Right cardiac atrium (tissue), 5 donors: ENCODE measurements around the gene PLD2. TPM values are rescaled to one million over a fixed set of nuclear protein-coding genes. Genes with fewer than 3 reads are reported as not detected.

Experiments used
- ATAC-seq, 2 donors: fragments of 200-7000 bp; cut with Tn5 transposase; one replicate each; pipeline versions ENCODE4 v1.8.0 to v1.9.1; 2020; ENCODE audit warnings: moderate library complexity in 2 of 2, mild to moderate bottlenecking in 1 of 2
- DNase-seq, 3 donors: peaks; one replicate each; pipeline ENCODE4 v3.0.0-alpha.2; 2020
- H3K27ac ChIP-seq: one replicate; pipeline ENCODE4 v1.5.1; 2013; ENCODE audit warnings: mild to moderate bottlenecking, low read length, control low read depth, moderate library complexity
- H3K27me3 ChIP-seq: one replicate; pipeline ENCODE4 v1.6.1; 2013; ENCODE audit not compliant: control insufficient read depth, insufficient read depth
- H3K4me1 ChIP-seq: one replicate; pipeline ENCODE4 v1.6.1; 2013; ENCODE audit warnings: low read length; ENCODE audit not compliant: control insufficient read depth, insufficient read depth
- H3K4me3 ChIP-seq: one replicate; pipeline ENCODE4 v1.5.1; 2013; ENCODE audit warnings: low read length, control low read depth
- H3K9me3 ChIP-seq: one replicate; pipeline ENCODE4 v1.6.1; 2013; ENCODE audit warnings: low read length; ENCODE audit not compliant: control insufficient read depth
- WGBS: extraction: QIAGEN DNeasy Blood & Tissue Kit; methylation state at CpG from one replicate; pipeline ENCODE4 v1.1.7; 2013; 5-methylcytosine and 5-hydroxymethylcytosine counted together
- intact Hi-C, 4 donors: fragments of 100-400 bp; cut with DNase I; formaldehyde crosslinking; loops; one replicate each; pipeline versions ENCODE4 v1.11.0 to v1.14.0; 2022 to 2023
- long read RNA-seq, 4 donors: library from polyadenylated mRNA; unstranded; transcript quantifications; one replicate each; pipeline ENCODE4 v2.0.0, GENCODE V29; 2020 to 2021
- polyA plus RNA-seq: library from polyadenylated mRNA; stranded (reverse); fragments of 200-250 nt; gene quantifications from one replicate; pipeline ENCODE4 v1.2.3, GENCODE V29; 2013
- total RNA-seq, 4 donors: library from RNA; stranded (reverse); fragmentation: NEBNext Ultra II Directional; extraction: Animal tissue kit (Norgen Biotek cat#: 25700); gene quantifications; one replicate each; pipeline ENCODE4 v1.2.1, GENCODE V29; 2021
- donor health status: healthy with polysubstance abuse.
- donor health status: DM: no; HTN: yes; CAD: no.
- donor health status: DM: no; HTN: no; CAD: no.
- donor health status: DM: no; HTN: yes; CAD: no; lungs with severe emphysema.
- donor health status: DM: yes; HTN: yes; CAD: no.

Gene PLD2
- 10 to 100 TPM; 12.0 to 15.3 (median 13.4) TPM for total RNA-seq
- 10.0 TPM for polyA plus RNA-seq
- long read RNA-seq, donor 1, transcript PLD2-201 (25 exons, 3,503 nt): major isoform, 5 of 20 reads
- long read RNA-seq, donor 1, partial matches to known transcripts: 6 of 20 reads
- long read RNA-seq, donor 1, other reads (novel, unspliced or antisense): 6 of 20 reads
- long read RNA-seq, donor 2, partial matches to known transcripts: 2 of 15 reads
- long read RNA-seq, donor 2, other reads (novel, unspliced or antisense): 8 of 15 reads
- long read RNA-seq, donor 3, transcript PLD2-201 (25 exons, 3,503 nt): major isoform, 14 of 35 reads
- long read RNA-seq, donor 3, transcript PLD2-205 (25 exons, 3,391 nt): minor isoform, 6 of 35 reads
- long read RNA-seq, donor 3, partial matches to known transcripts: 6 of 35 reads
- long read RNA-seq, donor 3, other reads (novel, unspliced or antisense): 9 of 35 reads
- long read RNA-seq, donor 4, partial matches to known transcripts: 3 of 6 reads
- long read RNA-seq, donor 4, other reads (novel, unspliced or antisense): 2 of 6 reads

DNA sequence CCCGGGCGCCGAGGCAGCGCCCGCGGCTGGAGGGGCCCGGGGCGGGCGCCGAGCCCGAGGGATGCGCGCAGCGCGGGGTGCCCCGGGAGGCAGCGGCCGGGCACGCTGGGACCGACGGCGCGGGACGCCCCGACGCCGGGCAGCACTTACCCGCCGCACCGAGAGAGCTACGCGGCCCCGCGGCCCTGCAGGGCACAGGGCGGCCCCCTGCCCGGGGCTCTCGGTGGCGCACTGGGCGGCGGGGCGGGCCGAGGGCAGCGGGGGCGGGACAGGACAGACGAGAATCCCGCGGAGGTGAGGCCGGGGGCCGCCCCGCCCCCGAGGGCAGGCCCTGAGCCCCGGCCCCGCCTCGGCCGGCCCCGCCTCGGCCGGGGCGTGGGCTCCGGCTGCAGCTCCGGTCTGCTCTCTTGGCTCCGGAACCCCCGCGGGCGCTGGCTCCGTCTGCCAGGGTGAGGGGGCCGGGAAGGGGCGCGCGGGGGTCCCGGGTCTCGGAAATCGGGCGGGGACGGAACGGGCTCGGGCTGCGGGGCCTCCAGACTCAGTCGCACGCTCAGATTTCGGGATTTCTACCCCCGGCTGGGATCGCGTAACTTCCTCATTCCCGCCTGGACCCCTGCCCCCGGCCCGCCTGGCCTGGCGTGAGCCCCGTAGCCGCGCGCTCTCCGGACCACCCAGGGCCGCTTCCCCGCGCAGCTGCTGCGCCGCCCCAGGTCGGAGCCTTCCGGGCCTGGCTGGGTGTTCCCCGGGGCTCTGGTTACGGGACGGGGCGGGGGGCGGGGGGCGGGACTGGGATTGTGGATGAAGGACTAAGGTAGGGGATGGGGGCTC, at the start of gene PLD2:
TSS of gene PLD2 (plus strand) at position 376 of the 828 bp plus-strand sequence. CDS start 621 bp downstream, outside the sequence.
- DNase-seq: peak; percentile 87 to 96 (median 95)

GRCh38 chr17:4759776-4760236, 47.1 kb upstream of the PLD2 start:
- H3K27ac ChIP-seq: no peak overlapping the region
- no peaks in the 10 kb centered on the region for H3K9me3 ChIP-seq
- DNase-seq (no peak), ATAC-seq (peak in 1 of 2 donors; percentile 28)
- no peaks in the 10 kb centered on the region for H3K4me1 ChIP-seq
- H3K27me3 ChIP-seq: no peaks in the 10 kb centered on the region
- intact Hi-C loops: no loop called here
- no peak overlapping the region for H3K4me3 ChIP-seq
- 57% methylated on average over 10 of the region's 10 CpGs for WGBS

More for the DNA sequence above, at the start of gene PLD2:
- ATAC-seq: peak; percentile 98
- Histone ChIP-seq H3K4me3 (peak within 1 kb of the TSS; percentile 96), H3K4me1 (peaks cover 7% of the 10 kb centered on the region), H3K27ac (peak within 1 kb of the TSS; percentile 18), H3K27me3 (no peaks in the 10 kb centered on the region), H3K9me3 (no peaks in the 10 kb centered on the region)
- WGBS: under 1% methylated on average over 106 of the region's 106 CpGs
- intact Hi-C loops: no loop called here

- ATAC-seq (peak in 1 of 2 donors; percentile 52), DNase-seq (no peak)
- Histone ChIP-seq H3K4me1 (no peaks in the 10 kb centered on the region), H3K27ac (no peak overlapping the region), H3K4me3 (no peak overlapping the region), H3K9me3 (no peaks in the 10 kb centered on the region), H3K27me3 (no peaks in the 10 kb centered on the region)
- WGBS: 65% methylated on average over 3 of the region's 3 CpGs
- intact Hi-C loops: no loop called here
Measured at GRCh38 chr17:4764595-4764994, 42.4 kb upstream of the PLD2 start.

DNA sequence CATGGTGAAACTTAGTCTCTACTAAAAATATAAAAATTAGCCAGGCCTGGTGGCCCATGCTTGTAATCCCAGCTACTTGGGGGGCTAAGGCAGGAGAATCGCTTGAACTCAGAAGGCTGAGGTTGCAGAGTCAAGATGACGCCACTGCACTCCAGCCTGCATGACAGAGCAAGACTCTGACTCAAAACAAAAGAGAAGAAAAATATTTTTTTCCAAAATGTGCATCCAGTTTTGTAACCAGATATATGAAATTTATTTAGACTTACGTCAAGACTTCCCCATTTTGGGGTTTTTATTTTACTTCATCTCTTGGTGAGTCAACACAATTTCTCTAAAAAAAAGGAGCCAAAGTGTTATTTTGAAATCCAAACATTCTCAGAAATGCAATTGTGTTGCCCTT, 40.8 kb upstream of the PLD2 start:
- no peak overlapping the region for H3K4me3 ChIP-seq
- no peak overlapping the region for H3K27ac ChIP-seq
- 73% methylated on average over 3 of the region's 3 CpGs for WGBS
- H3K9me3 ChIP-seq: no peaks in the 10 kb centered on the region
- intact Hi-C loops: no loop called here
- H3K27me3 ChIP-seq: no peaks in the 10 kb centered on the region
- DNase-seq: peak in 1 of 3 donors; percentile 65
- no peaks in the 10 kb centered on the region for H3K4me1 ChIP-seq
- ATAC-seq: peak in 1 of 2 donors; percentile 26

DNA sequence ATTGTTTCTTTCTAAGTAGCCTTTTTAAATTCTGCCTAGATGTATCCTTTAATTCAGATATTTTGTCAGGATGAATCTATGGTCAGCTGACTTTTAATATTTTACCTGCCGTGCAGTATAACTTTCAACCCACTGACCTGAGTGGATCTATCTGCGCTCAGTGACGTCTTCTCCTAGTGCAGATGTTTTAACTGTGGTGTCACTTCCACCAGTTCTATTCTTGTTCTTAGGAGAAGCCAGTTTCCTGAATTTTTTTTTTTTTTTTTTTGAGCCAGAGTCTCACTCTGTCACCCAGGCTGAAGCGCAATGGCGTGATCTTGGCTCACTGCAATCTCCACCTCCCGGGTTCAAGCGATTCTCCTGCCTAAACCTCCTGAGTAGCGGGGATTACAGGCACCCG, 40.2 kb upstream of the PLD2 start:
- 70% methylated on average over 9 of the region's 9 CpGs for WGBS
- DNase-seq (no peak), ATAC-seq (peak in 1 of 2 donors; percentile 26)
- intact Hi-C loops: no loop called here
- Histone ChIP-seq H3K27me3 (no peaks in the 10 kb centered on the region), H3K27ac (no peak overlapping the region), H3K4me3 (no peak overlapping the region), H3K4me1 (no peaks in the 10 kb centered on the region), H3K9me3 (no peaks in the 10 kb centered on the region)

DNA sequence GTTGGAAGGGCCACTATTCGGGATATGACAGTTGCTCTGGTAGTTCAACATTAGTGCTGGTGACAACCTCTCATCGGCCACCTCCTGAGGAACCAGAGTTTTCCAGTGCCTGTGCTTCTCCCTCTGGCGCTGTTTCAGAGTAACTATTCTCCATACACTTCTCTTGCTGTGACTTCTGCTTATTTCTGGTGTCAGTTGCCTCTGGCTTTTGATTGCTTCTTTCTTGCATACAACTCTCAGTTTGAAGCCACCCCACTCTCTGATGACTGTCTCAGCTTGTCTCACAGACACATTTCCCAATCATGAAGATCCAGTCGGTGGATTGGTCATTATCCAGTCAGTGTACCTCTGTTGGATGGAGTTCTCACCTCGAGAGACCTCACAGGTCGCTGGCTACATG, 38.7 kb upstream of the PLD2 start:
- no peak overlapping the region for H3K27ac ChIP-seq
- no peaks in the 10 kb centered on the region for H3K9me3 ChIP-seq
- no peak for DNase-seq
- H3K4me1 ChIP-seq: no peaks in the 10 kb centered on the region
- no peaks in the 10 kb centered on the region for H3K27me3 ChIP-seq
- H3K4me3 ChIP-seq: no peak overlapping the region
- WGBS: 80% methylated on average over 6 of the region's 6 CpGs
- intact Hi-C loops: no loop called here
- ATAC-seq: peak in 1 of 2 donors; percentile 18

DNA sequence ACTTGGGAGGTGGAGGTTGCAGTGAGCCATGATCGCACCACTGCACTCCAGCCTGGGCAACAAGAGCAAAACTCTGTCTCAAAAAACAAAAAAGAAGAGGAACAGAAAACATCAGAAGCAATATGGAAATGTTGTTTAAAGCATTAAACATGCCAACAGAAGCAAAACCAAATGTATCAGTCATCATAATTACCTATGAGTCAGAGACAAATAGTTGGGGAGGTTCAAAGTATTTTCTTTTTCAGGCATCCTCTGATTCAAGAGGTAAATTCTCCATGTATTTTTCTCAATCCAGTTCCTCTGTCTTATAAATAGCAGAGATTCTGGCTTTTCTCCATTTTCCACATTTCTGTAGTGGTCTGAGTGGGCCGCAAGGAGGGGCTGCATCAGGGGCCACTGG, 37.3 kb upstream of the PLD2 start:
- no peak overlapping the region for H3K27ac ChIP-seq
- WGBS: 87% methylated on average over 2 of the region's 2 CpGs
- ATAC-seq (no peak), DNase-seq (no peak)
- no peaks in the 10 kb centered on the region for H3K4me1 ChIP-seq
- no peak overlapping the region for H3K4me3 ChIP-seq
- no peaks in the 10 kb centered on the region for H3K9me3 ChIP-seq
- no peaks in the 10 kb centered on the region for H3K27me3 ChIP-seq
- intact Hi-C loops: no loop called here

GRCh38 chr17:4771519-4772234, 35.3 kb upstream of the PLD2 start, which contains the start of gene TM4SF5:
Gene TM4SF5 (plus strand): TSS chr17:4771886. CDS start chr17:4771923, 37 bp downstream.
- no peak within 1 kb of the TSS for H3K4me3 ChIP-seq
- intact Hi-C loops: no loop called here
- no peak for DNase-seq
- no peaks in the 10 kb centered on the region for H3K4me1 ChIP-seq
- peak in 1 of 2 donors; percentile 45 for ATAC-seq
- H3K27ac ChIP-seq: no peak within 1 kb of the TSS
- H3K27me3 ChIP-seq: no peaks in the 10 kb centered on the region
- H3K9me3 ChIP-seq: no peaks in the 10 kb centered on the region
- 57% methylated on average over 13 of the region's 13 CpGs for WGBS

DNA sequence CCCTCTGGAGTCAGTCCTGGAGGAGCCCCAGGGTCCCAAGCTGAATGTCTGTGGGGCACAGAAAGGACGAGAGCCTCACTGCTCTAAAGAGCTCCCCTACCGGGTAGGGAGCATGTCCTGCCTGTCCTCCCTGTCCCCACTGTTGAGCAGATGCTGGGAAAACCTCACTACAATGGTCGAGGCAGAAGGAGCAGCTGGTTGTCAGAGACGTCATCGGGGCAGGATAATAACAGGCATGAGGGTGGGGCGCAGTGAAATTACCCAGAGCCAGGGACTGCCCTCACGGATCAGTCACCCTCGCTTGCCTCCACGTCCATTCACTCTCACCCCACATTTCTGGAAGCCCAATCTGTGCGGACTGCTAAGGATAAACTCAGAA, 34.7 kb upstream of the PLD2 start:
- DNase-seq: no peak
- H3K4me1 ChIP-seq: no peaks in the 10 kb centered on the region

GRCh38 chr17:4777969-4778760, 28.8 kb upstream of the PLD2 start:
- no peaks in the 10 kb centered on the region for H3K9me3 ChIP-seq
- no peak overlapping the region for H3K27ac ChIP-seq
- ATAC-seq: no peak
- WGBS: 59% methylated on average over 9 of the region's 9 CpGs
- no peak overlapping the region for H3K4me3 ChIP-seq
- intact Hi-C loops: no loop called here
- H3K4me1 ChIP-seq: no peaks in the 10 kb centered on the region
- no peaks in the 10 kb centered on the region for H3K27me3 ChIP-seq
- DNase-seq: no peak

More for the DNA sequence above, 34.7 kb upstream of the PLD2 start:
- no peak overlapping the region for H3K4me3 ChIP-seq
- intact Hi-C loops: no loop called here
- no peak overlapping the region for H3K27ac ChIP-seq
- H3K27me3 ChIP-seq: no peaks in the 10 kb centered on the region
- ATAC-seq: no peak
- no peaks in the 10 kb centered on the region for H3K9me3 ChIP-seq
- WGBS: 69% methylated on average over 10 of the region's 10 CpGs
